CD4-positive, CD25-positive, alpha-beta regulatory T cell (primary cell): Measurements from ENCODE around the gene PCDH1. TPM values are rescaled to one million over a fixed set of nuclear protein-coding genes. Genes with fewer than 3 reads are reported as not detected.

Experiments used
- ATAC-seq, 2 donors: fragments of 150-1000 bp; cut with Tn5 transposase; one replicate each; pipeline ENCODE4 v1.10.0; 2021; ENCODE audit warnings: low read depth in 2 of 2, moderate number of reproducible peaks in 2 of 2, moderate library complexity in 1 of 2
- DNase-seq, 3 donors: peaks; one replicate each; pipeline versions ENCODE4 v3.0.0 to v3.0.0-alpha.2; 2012 to 2022; ENCODE audit warnings: mixed read lengths in 1 of 3
- H3K27ac ChIP-seq: one replicate; pipeline ENCODE4 v1.7.0; 2013; ENCODE audit warnings: mild to moderate bottlenecking, low read length; ENCODE audit not compliant: insufficient read depth, poor library complexity, severe bottlenecking
- H3K27me3 ChIP-seq: one replicate; pipeline ENCODE4 v1.7.0; 2013; ENCODE audit warnings: low read length; ENCODE audit not compliant: control insufficient read depth, insufficient read depth
- H3K36me3 ChIP-seq: one replicate; pipeline ENCODE4 v1.7.0; 2013; ENCODE audit warnings: mild to moderate bottlenecking, low read length, moderate library complexity; ENCODE audit not compliant: control insufficient read depth, insufficient read depth
- H3K4me1 ChIP-seq: 2 replicates; pipeline ENCODE4 v1.7.0; 2013; ENCODE audit warnings: mild to moderate bottlenecking, low read length; ENCODE audit not compliant: insufficient read depth, control insufficient read depth, poor library complexity, severe bottlenecking
- H3K4me3 ChIP-seq: one replicate; pipeline ENCODE4 v1.7.0; 2013; ENCODE audit warnings: low read depth, mild to moderate bottlenecking, low read length, moderate library complexity
- H3K9me3 ChIP-seq, 2 experiments: 1 replicate in 1 of 2; 2 replicates in 1 of 2; pipeline ENCODE4 v1.7.0; 2013; ENCODE audit warnings: low read length in 2 of 2, mild to moderate bottlenecking in 1 of 2, moderate library complexity in 1 of 2; ENCODE audit not compliant: control insufficient read depth in 2 of 2
- H3K27ac Mint-ChIP-seq, 3 donors: one replicate each; pipeline ENCODE4 v1.8.0; 2020 to 2022; ENCODE audit warnings: mild to moderate bottlenecking in 3 of 3, mixed read lengths in 3 of 3, moderate library complexity in 2 of 3
- H3K27me3 Mint-ChIP-seq: one replicate; pipeline ENCODE4 v1.8.0; 2022; ENCODE audit warnings: mild to moderate bottlenecking, mixed read lengths
- H3K36me3 Mint-ChIP-seq: one replicate; pipeline ENCODE4 v1.8.0; 2020; ENCODE audit warnings: mixed read lengths
- H3K4me1 Mint-ChIP-seq, 4 donors: one replicate each; pipeline ENCODE4 v1.8.0; 2020 to 2022; ENCODE audit warnings: mixed read lengths in 4 of 4, mild to moderate bottlenecking in 1 of 4
- H3K4me3 Mint-ChIP-seq, 4 donors: one replicate each; pipeline ENCODE4 v1.8.0; 2020 to 2022; ENCODE audit warnings: mild to moderate bottlenecking in 4 of 4, mixed read lengths in 4 of 4, moderate library complexity in 3 of 4
- H3K9me3 Mint-ChIP-seq, 7 donors: one replicate each; pipeline ENCODE4 v1.8.0; 2020 to 2022; ENCODE audit warnings: mixed read lengths in 7 of 7, mild to moderate bottlenecking in 3 of 7, moderate library complexity in 2 of 7
- polyA plus RNA-seq, 4 donors: library from polyadenylated mRNA; unstranded; fragments of 300-500 nt; fragmentation: Illumina TruSeq; gene quantifications; one replicate each; pipeline ENCODE4 v1.2.3, GENCODE V29; 2021
- total RNA-seq: library from RNA; stranded (reverse); gene quantifications from one replicate; pipeline ENCODE4 v1.2.3, GENCODE V29; 2022

The PCDH1 gene
- total and polyA plus RNA-seq, 5 donors from 2014 or later, result 0.20 to 2.6 (median 1.3) TPM

- Histone ChIP-seq H3K27ac (no peak overlapping the region), H3K27me3 (peaks cover 23% of the 10 kb centered on the region), H3K9me3 (no peaks in the 10 kb centered on the region), H3K36me3 (no peaks in the 10 kb centered on the region), H3K4me1 (peaks cover 42% of the 10 kb centered on the region), H3K4me3 (no peak overlapping the region)
- ATAC-seq (no peak), DNase-seq (no peak)
- Mint-ChIP-seq H3K9me3 (peaks cover 0 to 3% (median 0%) of the 10 kb centered on the region in 7 donors), H3K36me3 (no peaks in the 10 kb centered on the region), H3K27me3 (peaks cover 76% of the 10 kb centered on the region), H3K4me3 (peak overlapping the region; percentile 49 to 77 (median 69)), H3K27ac (peak overlapping the region in 1 of 3 donors; percentile 0), H3K4me1 (peaks cover 0 to 43% (median 19%) of the 10 kb centered on the region in 4 donors)
Measured at GRCh38 chr5:141876628-141877355, 1.4 kb downstream of the PCDH1 start.

DNA sequence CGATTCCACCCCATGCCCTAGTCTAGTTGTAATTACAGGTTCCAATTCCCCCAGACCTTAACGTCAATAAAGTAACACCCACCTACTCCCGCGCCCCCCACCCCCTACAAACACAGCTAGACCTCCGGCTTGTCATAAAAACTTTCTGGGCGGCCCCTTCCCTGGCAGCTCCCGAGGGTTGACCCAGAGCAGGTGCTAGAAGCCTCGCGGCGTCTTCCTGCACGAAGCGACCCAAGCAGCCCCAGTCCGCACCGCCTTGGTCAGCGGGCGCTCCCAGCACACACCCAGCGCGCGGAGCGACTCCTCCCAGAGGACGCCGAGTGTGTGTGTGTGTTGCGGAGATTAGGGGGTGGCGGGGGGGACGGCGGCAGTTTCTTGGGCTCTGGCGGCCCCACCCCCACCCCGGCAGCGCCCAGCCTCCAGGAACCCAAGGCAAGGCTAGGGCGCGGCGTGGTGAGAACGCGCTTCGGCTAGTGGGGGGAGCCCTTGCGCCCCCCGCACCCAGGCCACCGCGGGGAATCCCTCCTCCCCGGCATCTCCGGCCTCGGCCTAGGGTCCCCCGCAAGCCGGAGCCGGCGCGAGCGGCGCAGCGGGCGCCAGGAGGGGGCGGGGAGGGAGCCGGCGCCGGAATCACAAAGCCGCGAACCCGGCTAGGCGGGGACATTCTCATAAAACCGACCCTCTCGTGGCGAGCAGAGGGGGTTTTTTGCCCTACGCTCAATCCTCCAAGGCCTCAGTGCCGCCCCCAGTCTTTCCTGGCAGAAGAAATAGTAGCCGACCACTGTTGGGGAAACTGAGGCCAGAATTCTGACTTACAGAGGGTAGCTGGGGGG lies 2.2 kb downstream of the PCDH1 start:
- H3K4me1 ChIP-seq, result peaks cover 42% of the 10 kb centered on the region
- H3K4me3 ChIP-seq, result no peak overlapping the region
- H3K4me1 Mint-ChIP-seq, result peaks cover 0 to 38% (median 19%) of the 10 kb centered on the region in 4 donors
- no peak overlapping the region for H3K27ac Mint-ChIP-seq
- H3K9me3 Mint-ChIP-seq, result peaks cover 0 to 3% (median 0%) of the 10 kb centered on the region in 7 donors
- H3K27ac ChIP-seq, result no peak overlapping the region
- no peak for DNase-seq
- no peaks in the 10 kb centered on the region for H3K36me3 ChIP-seq
- no peak for ATAC-seq
- peaks cover 24% of the 10 kb centered on the region for H3K27me3 ChIP-seq
- H3K4me3 Mint-ChIP-seq, result peak overlapping the region in 3 of 4 donors; percentile 29 to 74 (median 44)
- H3K9me3 ChIP-seq, result no peaks in the 10 kb centered on the region
- peaks cover 73% of the 10 kb centered on the region for H3K27me3 Mint-ChIP-seq
- no peaks in the 10 kb centered on the region for H3K36me3 Mint-ChIP-seq

DNA sequence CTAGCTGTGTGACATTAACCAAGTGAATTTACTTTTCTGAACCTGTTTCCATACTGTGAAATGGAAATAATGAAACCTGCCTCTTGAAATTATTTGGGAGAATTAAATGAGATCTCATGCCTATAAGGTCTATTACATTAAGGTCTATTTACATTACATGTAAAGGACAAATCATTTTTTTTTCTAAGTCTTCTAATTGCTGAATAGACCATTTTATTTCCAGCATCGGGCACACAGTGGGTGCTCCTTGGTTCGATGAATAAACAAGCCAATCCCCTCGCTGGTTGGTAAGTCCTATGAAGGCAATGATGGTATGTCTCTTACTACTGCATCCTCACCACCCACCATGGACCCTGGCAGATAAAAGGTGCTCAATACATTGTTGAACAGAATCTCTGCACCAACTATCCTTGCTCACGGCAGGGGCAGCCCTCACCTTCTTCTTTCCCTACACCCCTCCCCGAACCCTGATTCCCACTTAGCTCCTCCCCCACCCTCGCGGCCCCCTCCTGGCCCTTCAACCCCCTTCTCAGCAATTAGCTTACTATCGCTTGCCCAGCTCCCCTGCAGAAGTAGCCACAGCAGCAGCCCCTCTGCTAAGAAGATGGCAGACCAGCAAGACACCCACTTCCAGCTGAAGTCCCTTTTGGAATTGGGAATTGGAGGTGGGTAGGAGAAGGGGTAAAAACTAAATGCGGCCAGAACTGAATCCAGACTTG lies 3.0 kb downstream of the PCDH1 start:
- DNase-seq, result no peak
- Histone ChIP-seq H3K27me3 (peaks cover 17% of the 10 kb centered on the region), H3K27ac (no peak overlapping the region), H3K4me1 (peaks cover 38% of the 10 kb centered on the region), H3K36me3 (no peaks in the 10 kb centered on the region), H3K9me3 (no peaks in the 10 kb centered on the region), H3K4me3 (no peak overlapping the region)
- ATAC-seq, result no peak
- H3K9me3 Mint-ChIP-seq, result peaks cover 0 to 3% (median 0%) of the 10 kb centered on the region in 7 donors
- peaks cover 75% of the 10 kb centered on the region for H3K27me3 Mint-ChIP-seq
- no peak overlapping the region for H3K27ac Mint-ChIP-seq
- H3K4me1 Mint-ChIP-seq, result peaks cover 0 to 35% (median 19%) of the 10 kb centered on the region in 4 donors
- peak overlapping the region in 2 of 4 donors; percentile 29 to 44 for H3K4me3 Mint-ChIP-seq
- no peaks in the 10 kb centered on the region for H3K36me3 Mint-ChIP-seq

DNA sequence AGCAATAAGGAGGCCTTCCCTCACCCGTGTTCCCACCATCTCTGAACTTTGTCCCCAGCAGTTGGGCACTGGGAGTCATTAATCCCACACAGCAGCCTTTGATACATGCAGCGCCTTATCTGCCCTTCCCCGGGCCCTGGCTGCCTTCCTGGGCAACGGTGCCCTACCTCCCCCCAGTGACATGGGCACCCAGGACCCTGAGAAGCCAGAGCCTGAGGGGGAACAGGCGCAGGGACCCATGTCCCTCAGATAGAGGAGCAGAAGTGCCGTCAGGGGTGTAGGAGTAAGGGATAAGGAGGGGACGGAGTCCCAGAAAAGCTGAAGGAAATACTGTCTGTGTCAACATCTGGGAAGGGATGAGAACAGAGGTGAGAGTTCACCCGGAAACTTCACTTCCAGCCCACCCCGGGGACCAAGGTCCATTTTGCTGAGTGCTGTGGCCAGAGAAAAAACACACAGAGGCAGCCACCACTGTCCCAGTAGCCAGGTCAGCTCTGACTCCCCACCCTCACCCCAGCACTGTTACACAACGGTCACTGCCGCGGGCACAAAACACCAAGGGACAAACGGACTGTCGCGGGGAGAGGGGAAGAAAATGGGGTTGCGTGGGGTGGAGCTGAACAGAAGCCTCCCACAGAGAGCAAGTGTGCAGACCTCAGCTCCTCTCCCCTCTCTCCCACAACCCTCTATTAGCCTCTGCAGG lies 3.8 kb downstream of the PCDH1 start:
- Histone ChIP-seq H3K4me3 (no peak overlapping the region), H3K4me1 (peaks cover 38% of the 10 kb centered on the region), H3K27me3 (peaks cover 17% of the 10 kb centered on the region), H3K9me3 (no peaks in the 10 kb centered on the region), H3K27ac (no peak overlapping the region), H3K36me3 (no peaks in the 10 kb centered on the region)
- peaks cover 0 to 32% (median 18%) of the 10 kb centered on the region in 4 donors for H3K4me1 Mint-ChIP-seq
- peak overlapping the region in 1 of 3 donors; percentile 27 for H3K27ac Mint-ChIP-seq
- no peak overlapping the region for H3K4me3 Mint-ChIP-seq
- no peak for DNase-seq
- ATAC-seq, result no peak
- no peaks in the 10 kb centered on the region for H3K36me3 Mint-ChIP-seq
- H3K9me3 Mint-ChIP-seq, result peaks cover 0 to 3% (median 0%) of the 10 kb centered on the region in 7 donors
- H3K27me3 Mint-ChIP-seq, result peaks cover 73% of the 10 kb centered on the region

DNA sequence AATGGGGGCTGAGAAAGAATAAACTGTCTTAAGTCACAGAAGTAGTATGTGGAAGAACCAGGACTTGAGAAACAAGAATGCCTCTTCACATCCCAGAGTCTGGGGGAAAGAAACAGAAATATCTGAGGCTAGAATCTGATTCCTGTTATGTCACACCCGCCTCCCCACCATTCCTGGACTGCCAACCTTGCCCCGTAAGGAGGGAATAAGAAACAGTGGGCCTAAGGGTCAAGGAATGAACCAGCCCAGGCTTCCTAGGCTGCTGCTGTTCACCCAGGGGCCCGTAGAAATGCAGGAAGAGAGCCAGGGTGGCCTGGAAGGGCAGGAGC lies 4.3 kb downstream of the PCDH1 start:
- Mint-ChIP-seq H3K36me3 (no peaks in the 10 kb centered on the region), H3K4me1 (peaks cover 0 to 27% (median 13%) of the 10 kb centered on the region in 4 donors), H3K4me3 (no peak overlapping the region), H3K27ac (no peak overlapping the region), H3K9me3 (peaks cover 0 to 3% (median 0%) of the 10 kb centered on the region in 7 donors), H3K27me3 (peaks cover 72% of the 10 kb centered on the region)
- Histone ChIP-seq H3K36me3 (no peaks in the 10 kb centered on the region), H3K9me3 (no peaks in the 10 kb centered on the region), H3K27me3 (peaks cover 17% of the 10 kb centered on the region), H3K27ac (no peak overlapping the region), H3K4me3 (no peak overlapping the region), H3K4me1 (peaks cover 33% of the 10 kb centered on the region)
- ATAC-seq, result no peak
- no peak for DNase-seq

DNA sequence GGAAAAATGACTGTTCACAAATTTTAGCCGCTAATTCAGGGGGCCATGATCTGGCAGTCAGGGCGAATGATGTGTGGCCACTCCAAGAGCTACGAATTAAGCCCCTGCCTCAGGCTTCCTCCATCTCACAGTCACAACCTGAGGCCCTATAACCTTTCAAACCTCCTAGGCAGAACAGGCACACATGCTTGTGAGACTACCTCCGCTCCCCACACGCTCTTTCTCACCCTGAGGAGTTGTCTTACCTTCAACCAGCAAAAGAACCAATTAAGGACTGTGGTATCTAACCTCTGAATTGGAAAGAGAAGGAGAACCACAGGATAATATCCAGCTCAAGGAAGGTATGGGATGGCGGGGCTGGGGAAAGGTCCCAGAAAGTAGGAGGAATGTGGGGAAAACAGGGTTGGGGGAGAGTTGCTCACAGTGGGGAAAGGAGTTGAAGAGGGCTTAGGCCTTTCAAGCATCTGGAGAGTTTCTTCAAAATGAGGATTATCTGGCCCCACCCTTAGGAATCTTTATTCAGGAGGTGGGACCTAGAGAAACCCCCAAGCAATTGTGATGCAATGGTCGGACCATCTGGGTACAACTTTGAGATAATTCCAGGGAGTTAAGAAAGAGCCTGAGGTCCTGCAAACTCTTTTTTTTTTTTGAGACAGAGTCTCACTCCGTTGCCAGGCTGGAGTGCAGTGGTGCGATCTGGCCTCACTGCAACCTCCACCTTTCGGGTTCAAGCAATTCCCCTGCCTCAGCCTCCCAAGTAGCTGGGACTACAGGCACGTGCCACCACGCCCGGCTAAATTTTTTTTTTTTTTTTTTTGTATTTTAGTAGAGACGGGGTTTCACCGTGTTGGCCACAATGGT lies 5.5 kb downstream of the PCDH1 start:
- no peak overlapping the region for H3K27ac ChIP-seq
- Mint-ChIP-seq H3K36me3 (no peaks in the 10 kb centered on the region), H3K9me3 (peaks cover 0 to 3% (median 0%) of the 10 kb centered on the region in 7 donors), H3K4me1 (peaks cover 0 to 20% (median 13%) of the 10 kb centered on the region in 4 donors), H3K27ac (no peak overlapping the region), H3K27me3 (peaks cover 67% of the 10 kb centered on the region), H3K4me3 (no peak overlapping the region)
- no peak overlapping the region for H3K4me3 ChIP-seq
- no peaks in the 10 kb centered on the region for H3K9me3 ChIP-seq
- no peaks in the 10 kb centered on the region for H3K36me3 ChIP-seq
- H3K4me1 ChIP-seq, result peaks cover 24% of the 10 kb centered on the region
- no peak for DNase-seq
- ATAC-seq, result no peak
- peaks cover 17% of the 10 kb centered on the region for H3K27me3 ChIP-seq
